ENCODE data around the gene SETX.

SETX gene

GRCh38 chr9:132236662-132237311, 118.0 kb downstream of the SETX start:
- peaks cover 57% of the 10 kb centered on the region for H3K27me3 Mint-ChIP-seq (ENCODE audit: low read depth)
- no peak overlapping the region for H3K4me3 Mint-ChIP-seq

GRCh38 chr9:132235894-132236661, 118.7 kb downstream of the SETX start:
- Mint-ChIP-seq H3K4me1 (peaks cover 14% of the 10 kb centered on the region), H3K4me3 (no peak overlapping the region), H3K9me3 (no peaks in the 10 kb centered on the region), H3K27me3 (ENCODE audit: low read depth) (peaks cover 53% of the 10 kb centered on the region), H3K27ac (no peak overlapping the region), H3K36me3 (ENCODE audit: low read depth) (no peaks in the 10 kb centered on the region)
- TF ChIP-seq CTCF (IDR thresholded peaks at IDR 0.05; ENCODE audit: unreplicated experiment in 3 of 3): peak; percentile 93 to 96 (median 94)

More at GRCh38 chr9:132236662-132237311, 118.0 kb downstream of the SETX start:
- H3K27ac Mint-ChIP-seq: no peak overlapping the region
- no peaks in the 10 kb centered on the region for H3K36me3 Mint-ChIP-seq (ENCODE audit: low read depth)
- peaks cover 14% of the 10 kb centered on the region for H3K4me1 Mint-ChIP-seq
- no peaks in the 10 kb centered on the region for H3K9me3 Mint-ChIP-seq
- TF ChIP-seq CTCF (IDR thresholded peaks at IDR 0.05; ENCODE audit: unreplicated experiment in 3 of 3): peak in 2 of 3 experiments; percentile 7 to 55

GRCh38 chr9:132235125-132235524, 119.7 kb downstream of the SETX start:
- H3K27ac Mint-ChIP-seq: no peak overlapping the region
- peaks cover 14% of the 10 kb centered on the region for H3K4me1 Mint-ChIP-seq
- H3K4me3 Mint-ChIP-seq: no peak overlapping the region
- no peaks in the 10 kb centered on the region for H3K9me3 Mint-ChIP-seq
- no peaks in the 10 kb centered on the region for H3K36me3 Mint-ChIP-seq (ENCODE audit: low read depth)
- no peak for TF ChIP-seq CTCF (IDR thresholded peaks at IDR 0.05; ENCODE audit: unreplicated experiment in 3 of 3)
- H3K27me3 Mint-ChIP-seq (ENCODE audit: low read depth): peaks cover 55% of the 10 kb centered on the region

GRCh38 chr9:132234535-132234934, 120.3 kb downstream of the SETX start:
- TF ChIP-seq CTCF (IDR thresholded peaks at IDR 0.05; ENCODE audit: unreplicated experiment in 3 of 3): no peak
- Mint-ChIP-seq H3K4me1 (peaks cover 13% of the 10 kb centered on the region), H3K4me3 (no peak overlapping the region), H3K27me3 (ENCODE audit: low read depth) (peaks cover 56% of the 10 kb centered on the region), H3K27ac (no peak overlapping the region), H3K36me3 (ENCODE audit: low read depth) (no peaks in the 10 kb centered on the region), H3K9me3 (no peaks in the 10 kb centered on the region)

- no peak overlapping the region for H3K27ac Mint-ChIP-seq
- peaks cover 51% of the 10 kb centered on the region for H3K27me3 Mint-ChIP-seq (ENCODE audit: low read depth)
- peaks cover 11% of the 10 kb centered on the region for H3K4me1 Mint-ChIP-seq
- no peak for TF ChIP-seq CTCF (IDR thresholded peaks at IDR 0.05; ENCODE audit: unreplicated experiment in 3 of 3)
- no peaks in the 10 kb centered on the region for H3K9me3 Mint-ChIP-seq
- H3K4me3 Mint-ChIP-seq: no peak overlapping the region
- no peaks in the 10 kb centered on the region for H3K36me3 Mint-ChIP-seq (ENCODE audit: low read depth)
Observed at GRCh38 chr9:132233138-132233537, 121.6 kb downstream of the SETX start.
